PC-3 (cell line): ENCODE measurements around the gene PGBD5. TPM values are rescaled to one million over a fixed set of nuclear protein-coding genes. Genes with fewer than 3 reads are reported as not detected.
A peak's percentile ranks its signal among the peaks of the same experiment; 100 is the strongest.

Source experiments
- ATAC-seq: fragments of 200-7000 bp; cut with Tn5 transposase; 2 replicates; pipeline ENCODE4 v1.9.1; 2020; ENCODE audit warnings: mild to moderate bottlenecking, moderate library complexity
- BruUV-seq: library from RNA; stranded (reverse); fragments of 400-500 nt; replicated peaks from 2 replicates; lab custom pipeline; 2021; lab: Mats Ljungman, UMichigan
- CTCF ChIA-PET: fragments of 300-600 bp; sonication (Branson Sonifier 250); formaldehyde crosslinking; loops from one replicate; lab custom pipeline; 2022; ENCODE audit warnings: antibody characterized with exemption; lab: Charles Lee
- POLR2A ChIA-PET: fragments of 300-600 bp; sonication (Branson Sonifier 250); formaldehyde crosslinking; loops from one replicate; lab custom pipeline; 2022; ENCODE audit warnings: antibody characterized with exemption; ENCODE audit not compliant: unreplicated experiment; lab: Charles Lee
- DNase-seq: peaks from one replicate; pipeline ENCODE4 v3.0.0-alpha.2; 2015
- H2AFZ ChIP-seq: fragments of 300-600 bp; sonication (generic); 2 replicates; pipeline ENCODE4 v1.6.0; 2016; ENCODE audit warnings: antibody characterized with exemption, low read length
- H3F3A ChIP-seq: fragments of 300-600 bp; sonication (generic); one replicate; pipeline ENCODE4 v1.6.0; 2017; ENCODE audit warnings: antibody characterized with exemption, low read length, control low read depth, mild to moderate bottlenecking; ENCODE audit not compliant: unreplicated experiment
- H3K27ac ChIP-seq: fragments of 300-600 bp; sonication (generic); 2 replicates; pipeline ENCODE4 v1.5.1; 2016; ENCODE audit warnings: mild to moderate bottlenecking, low read length
- H3K27me3 ChIP-seq: fragments of 300-600 bp; sonication (generic); 2 replicates; pipeline ENCODE4 v1.6.1; 2016; ENCODE audit warnings: low read length, mixed read lengths
- H3K36me3 ChIP-seq: fragments of 300-600 bp; sonication (generic); 2 replicates; pipeline ENCODE4 v1.6.1; 2016; ENCODE audit warnings: low read depth, mixed run types, low read length, mixed read lengths
- H3K4me1 ChIP-seq: fragments of 300-600 bp; sonication (generic); 2 replicates; pipeline ENCODE4 v1.5.1; 2016; ENCODE audit warnings: low read length; ENCODE audit not compliant: insufficient read depth
- H3K4me2 ChIP-seq: fragments of 300-600 bp; sonication (generic); 2 replicates; pipeline ENCODE4 v1.6.0; 2016; ENCODE audit warnings: low read length
- H3K4me3 ChIP-seq: fragments of 300-600 bp; sonication (generic); 2 replicates; pipeline ENCODE4 v1.5.1; 2016; ENCODE audit warnings: mild to moderate bottlenecking, low read length, mixed read lengths
- H3K79me2 ChIP-seq: fragments of 300-600 bp; sonication (generic); 2 replicates; pipeline ENCODE4 v1.6.1; 2017; ENCODE audit warnings: low read length, mixed read lengths
- H3K9ac ChIP-seq: fragments of 300-600 bp; sonication (generic); 2 replicates; pipeline ENCODE4 v1.6.0; 2016; ENCODE audit warnings: mild to moderate bottlenecking, low read length
- H3K9me2 ChIP-seq: fragments of 300-600 bp; sonication (generic); replicated peaks from 2 replicates; pipeline ENCODE4 v1.6.1; 2016; ENCODE audit warnings: mixed run types, low read length, mixed read lengths
- H3K9me3 ChIP-seq: fragments of 300-600 bp; sonication (generic); 2 replicates; pipeline ENCODE4 v1.6.1; 2016; ENCODE audit warnings: low read length, mixed read lengths
- H4K20me1 ChIP-seq: fragments of 300-600 bp; sonication (generic); 2 replicates; pipeline ENCODE4 v1.6.1; 2016; ENCODE audit warnings: low read length, mixed read lengths
- CTCF ChIP-seq: fragments of 300-600 bp; sonication (generic); conservative IDR thresholded peaks from 2 replicates; pipeline ENCODE4 v1.5.1; 2017; ENCODE audit warnings: antibody characterized with exemption, low read depth, mild to moderate bottlenecking, low read length
- EZH2 ChIP-seq: fragments of 300-600 bp; sonication (generic); IDR thresholded peaks from one replicate; pipeline ENCODE4 v1.6.1; 2017; ENCODE audit warnings: antibody characterized with exemption, mild to moderate bottlenecking, low read length; ENCODE audit not compliant: unreplicated experiment
- EZH2phosphoT487 ChIP-seq: fragments of 300-600 bp; sonication (generic); IDR thresholded peaks from 2 replicates; pipeline ENCODE4 v1.6.1; 2018; ENCODE audit warnings: mild to moderate bottlenecking, antibody characterized with exemption, low read length, borderline replicate concordance
- intact Hi-C: fragments of 100-400 bp; cut with micrococcal nuclease; formaldehyde crosslinking; loops from 2 replicates; pipeline ENCODE4 v1.9.0; 2023
- total RNA-seq: library from RNA; depleted of rRNA; stranded (reverse); fragments of >200 nt; gene quantifications from 2 replicates; pipeline ENCODE4 v1.2.3, GENCODE V29; 2014

The PGBD5 gene
- total RNA-seq, 1 experiment from 2014 or later = under 0.01 TPM

- no TSS peak for BruUV-seq
- ATAC-seq (no peak), DNase-seq (no peak)
- no peak overlapping the region for H3K27ac ChIP-seq
- peaks cover 20% of the 10 kb centered on the region for H3K4me1 ChIP-seq
- intact Hi-C loops = no loop called here
- CTCF ChIA-PET = no interaction called here
- no peaks in the 10 kb centered on the region for H3F3A ChIP-seq
- POLR2A ChIA-PET = no interaction called here
- no peaks in the 10 kb centered on the region for H3K79me2 ChIP-seq
- H3K36me3 ChIP-seq = no peaks in the 10 kb centered on the region
- no peaks in the 10 kb centered on the region for H3K9me2 ChIP-seq
- peak overlapping the region; percentile 44; the same call in 1 of the 2 replicates for H3K4me2 ChIP-seq
- H4K20me1 ChIP-seq = no peaks in the 10 kb centered on the region
- H2AFZ ChIP-seq = no peak overlapping the region
- H3K4me3 ChIP-seq = no peak overlapping the region
- TF ChIP-seq EZH2phosphoT487 (no peak), CTCF (no peak), EZH2 (no peak)
- peaks cover 21% of the 10 kb centered on the region for H3K27me3 ChIP-seq
- H3K9me3 ChIP-seq = no peaks in the 10 kb centered on the region
- no peak overlapping the region for H3K9ac ChIP-seq
Observed at GRCh38 chr1:230326971-230327891, 98.9 kb downstream of the PGBD5 start.

GRCh38 chr1:230323686-230324085, 102.4 kb downstream of the PGBD5 start:
- Histone ChIP-seq H3K4me3 (no peak overlapping the region), H3K9ac (no peak overlapping the region), H3K9me3 (no peaks in the 10 kb centered on the region), H3K9me2 (no peaks in the 10 kb centered on the region), H3K4me2 (no peak overlapping the region), H3F3A (no peaks in the 10 kb centered on the region), H3K27ac (no peak overlapping the region), H4K20me1 (no peaks in the 10 kb centered on the region), H3K4me1 (peaks cover 15% of the 10 kb centered on the region), H3K36me3 (no peaks in the 10 kb centered on the region), H3K27me3 (peaks cover 45% of the 10 kb centered on the region), H2AFZ (no peak overlapping the region), H3K79me2 (no peaks in the 10 kb centered on the region)
- POLR2A ChIA-PET = no interaction called here
- TF ChIP-seq EZH2 (no peak), EZH2phosphoT487 (no peak)
- BruUV-seq = no TSS peak
- no peak for ATAC-seq
- no peak for DNase-seq
- intact Hi-C loops = no loop called here
- CTCF ChIA-PET = interaction anchor here (0.6 kb wide), 1 partner anchor 331 kb away, joined by 3 read pairs; no protein-coding TSS in a partner anchor

GRCh38 chr1:230322967-230323547, 103.1 kb downstream of the PGBD5 start:
- intact Hi-C loops = no loop called here

More at GRCh38 chr1:230322967-230323547, 103.1 kb downstream of the PGBD5 start:
- H3K27ac ChIP-seq = no peak overlapping the region
- H3K4me2 ChIP-seq = no peak overlapping the region
- TF ChIP-seq CTCF (no peak), EZH2phosphoT487 (no peak), EZH2 (no peak)
- BruUV-seq = no TSS peak
- H2AFZ ChIP-seq = no peak overlapping the region
- CTCF ChIA-PET = no interaction called here
- no peaks in the 10 kb centered on the region for H3K36me3 ChIP-seq
- no peaks in the 10 kb centered on the region for H3F3A ChIP-seq
- H4K20me1 ChIP-seq = no peaks in the 10 kb centered on the region
- H3K9me3 ChIP-seq = no peaks in the 10 kb centered on the region
- H3K27me3 ChIP-seq = peaks cover 51% of the 10 kb centered on the region
- no peak overlapping the region for H3K4me3 ChIP-seq
- H3K79me2 ChIP-seq = no peaks in the 10 kb centered on the region
- POLR2A ChIA-PET = no interaction called here
- DNase-seq = no peak
- peaks cover 9% of the 10 kb centered on the region for H3K4me1 ChIP-seq
- no peak overlapping the region for H3K9ac ChIP-seq
- ATAC-seq = no peak
- H3K9me2 ChIP-seq = no peaks in the 10 kb centered on the region
